ENCODE measurements around the gene LILRB3. TPM values are rescaled to one million over a fixed set of nuclear protein-coding genes. Genes with fewer than 3 reads are reported as not detected.
A peak's percentile ranks its signal among the peaks of the same experiment; 100 is the strongest.

The LILRB3 gene
- total and polyA plus RNA-seq, 12 donors, result 0.22 to 56.2 (median 10.9) TPM

GRCh38 chr19:54169149-54169740 is 53.6 kb downstream of the LILRB3 start:
- DNase-seq, result no peak

GRCh38 chr19:54168174-54168917 is 54.5 kb downstream of the LILRB3 start:
- Histone ChIP-seq H3K4me1 (replicated peaks in 1 of 2) (peaks cover 6 to 13% of the 10 kb centered on the region in 2 donors), H3K36me3 (replicated peaks in 1 of 2) (no peaks in the 10 kb centered on the region), H3K4me3 (no peak overlapping the region), H3K27ac (no peak overlapping the region), H3K9me3 (replicated peaks in 1 of 3) (no peaks in the 10 kb centered on the region), H3K27me3 (no peaks in the 10 kb centered on the region)
- intact Hi-C loops (cut with DNase I), result loop anchor here (2.0 to 5.0 kb wide), 2 partner anchors 62 to 64 kb away; no protein-coding TSS in a partner anchor
- WGBS, 4 donors, result 23 to 28% (median 26%) methylated on average over 19 to 25 of the region's 25 CpGs
- DNase-seq, result peak; percentile 88 to 97 (median 94)
- TF ChIP-seq CTCF (IDR thresholded peaks at IDR 0.05) (peak; percentile 71 to 91 (median 84)), POLR2A (IDR thresholded peaks at IDR 0.05) (no peak)

More at GRCh38 chr19:54169149-54169740, 53.6 kb downstream of the LILRB3 start:
- H3K36me3 ChIP-seq (replicated peaks in 1 of 2), result no peaks in the 10 kb centered on the region
- no peak overlapping the region for H3K27ac ChIP-seq
- H3K4me3 ChIP-seq, result no peak overlapping the region
- H3K9me3 ChIP-seq (replicated peaks in 1 of 3), result no peaks in the 10 kb centered on the region
- 79 to 85% (median 81%) methylated on average over 21 of the region's 21 CpGs for WGBS, 4 donors
- no peak for TF ChIP-seq CTCF (IDR thresholded peaks at IDR 0.05)
- no peak for TF ChIP-seq POLR2A (IDR thresholded peaks at IDR 0.05)
- intact Hi-C loops (cut with DNase I), result loop anchor here (2.0 to 5.0 kb wide), 2 partner anchors 62 to 63 kb away; no protein-coding TSS in a partner anchor
- no peaks in the 10 kb centered on the region for H3K27me3 ChIP-seq
- H3K4me1 ChIP-seq (replicated peaks in 1 of 2), result peaks cover 6 to 12% of the 10 kb centered on the region in 2 donors

Small RNA genes lying within 50 kb of the gene (small RNA-seq; reads per million reads assigned to genes)
- gene RNU6-1307P, result 0 reads per million in 2 donors

Other genes with a start within 250 kb of the LILRB3 start
- not detected for gene CACNG6, start 231.4 kb downstream of the LILRB3 start, total RNA-seq
- gene CACNG6, start 231.4 kb downstream of the LILRB3 start, polyA plus RNA-seq, result not detected
- under 1 TPM in 1 of 9 donors, not detected in 8; 0.83 TPM for gene VSTM1, start 159.1 kb downstream of the LILRB3 start, total RNA-seq
- gene VSTM1, start 159.1 kb downstream of the LILRB3 start, polyA plus RNA-seq, result not detected
- not detected for gene TARM1, start 141.6 kb downstream of the LILRB3 start, total RNA-seq
- gene TARM1, start 141.6 kb downstream of the LILRB3 start, polyA plus RNA-seq, result not detected
- 1 to 10 TPM in 6 of 9 donors, under 1 TPM in 2, not detected in 1; 0.11 to 6.6 (median 2.2) TPM for gene OSCAR, start 122.2 kb downstream of the LILRB3 start, total RNA-seq
- gene OSCAR, start 122.2 kb downstream of the LILRB3 start, polyA plus RNA-seq, result 1 to 10 TPM in 2 of 3 donors, under 1 TPM in 1; 0.55 to 6.0 (median 3.3) TPM
- gene NDUFA3, start 120.2 kb downstream of the LILRB3 start, total RNA-seq, result 100 to 1,000 TPM in 6 of 9 donors, 10 to 100 TPM in 3; 33.2 to 257 (median 150) TPM
- gene NDUFA3, start 120.2 kb downstream of the LILRB3 start, polyA plus RNA-seq, result 1,000 to 10,000 TPM in 2 of 3 donors, 100 to 1,000 TPM in 1; 237 to 1,730 (median 1,627) TPM
- 10 to 100 TPM; 19.5 to 28.0 (median 24.1) TPM for gene TFPT, start 107.3 kb downstream of the LILRB3 start, total RNA-seq
- 10 to 100 TPM; 11.4 to 58.6 (median 40.4) TPM for gene TFPT, start 107.3 kb downstream of the LILRB3 start, polyA plus RNA-seq
- 10 to 100 TPM; 36.1 to 72.5 (median 49.5) TPM for gene PRPF31, start 107.3 kb downstream of the LILRB3 start, total RNA-seq
- 10 to 100 TPM; 54.4 to 91.7 (median 74.6) TPM for gene PRPF31, start 107.3 kb downstream of the LILRB3 start, polyA plus RNA-seq
- 10 to 100 TPM in 8 of 9 donors, 1 to 10 TPM in 1; 8.3 to 61.0 (median 46.7) TPM for gene CNOT3, start 85.2 kb downstream of the LILRB3 start, total RNA-seq
- 10 to 100 TPM; 47.0 to 82.3 (median 66.6) TPM for gene CNOT3, start 85.2 kb downstream of the LILRB3 start, polyA plus RNA-seq
- gene LENG1, start 63.3 kb downstream of the LILRB3 start, total RNA-seq, result 10 to 100 TPM in 3 of 9 donors, 1 to 10 TPM in 6; 5.0 to 21.7 (median 9.5) TPM
- 10 to 100 TPM in 2 of 3 donors, 1 to 10 TPM in 1; 5.7 to 22.0 (median 14.8) TPM for gene LENG1, start 63.3 kb downstream of the LILRB3 start, polyA plus RNA-seq
- 10 to 100 TPM in 1 of 9 donors, 1 to 10 TPM in 6, under 1 TPM in 2; 0.55 to 18.2 (median 1.3) TPM for gene TMC4, start 49.8 kb downstream of the LILRB3 start, total RNA-seq
- 10 to 100 TPM in 1 of 3 donors, 1 to 10 TPM in 1, under 1 TPM in 1; 0.48 to 10.5 (median 1.5) TPM for gene TMC4, start 49.8 kb downstream of the LILRB3 start, polyA plus RNA-seq
- 100 to 1,000 TPM in 8 of 9 donors, 10 to 100 TPM in 1; 98.0 to 670 (median 413) TPM for gene MBOAT7, start 33.4 kb downstream of the LILRB3 start, total RNA-seq
- gene MBOAT7, start 33.4 kb downstream of the LILRB3 start, polyA plus RNA-seq, result 100 to 1,000 TPM; 130 to 190 (median 189) TPM
- gene TSEN34, start 31.7 kb downstream of the LILRB3 start, total RNA-seq, result 100 to 1,000 TPM in 5 of 9 donors, 10 to 100 TPM in 4; 52.6 to 201 (median 107) TPM
- gene TSEN34, start 31.7 kb downstream of the LILRB3 start, polyA plus RNA-seq, result 10 to 100 TPM; 21.5 to 41.2 (median 26.1) TPM
- 1,000 to 10,000 TPM in 8 of 9 donors, 100 to 1,000 TPM in 1; 928 to 2,677 (median 1,796) TPM for gene RPS9, start 22.1 kb downstream of the LILRB3 start, total RNA-seq
- 1,000 to 10,000 TPM in 2 of 3 donors, 100 to 1,000 TPM in 1; 545 to 3,006 (median 1,900) TPM for gene RPS9, start 22.1 kb downstream of the LILRB3 start, polyA plus RNA-seq
- gene LILRA6, start 19.8 kb upstream of the LILRB3 start, total RNA-seq, result 1 to 10 TPM in 7 of 9 donors, under 1 TPM in 2; 0.30 to 9.3 (median 5.4) TPM
- gene LILRA6, start 19.8 kb upstream of the LILRB3 start, polyA plus RNA-seq, result 1 to 10 TPM; 2.5 to 8.5 (median 3.9) TPM
- 10 to 100 TPM in 8 of 9 donors, 1 to 10 TPM in 1; 4.2 to 68.6 (median 37.2) TPM for gene LILRB5, start 34.3 kb upstream of the LILRB3 start, total RNA-seq
- 10 to 100 TPM in 2 of 3 donors, 1 to 10 TPM in 1; 9.8 to 23.0 (median 22.4) TPM for gene LILRB5, start 34.3 kb upstream of the LILRB3 start, polyA plus RNA-seq
- 10 to 100 TPM in 2 of 9 donors, 1 to 10 TPM in 5, under 1 TPM in 2; 0.50 to 14.7 (median 7.2) TPM for gene LILRB2, start 58.1 kb upstream of the LILRB3 start, total RNA-seq
- gene LILRB2, start 58.1 kb upstream of the LILRB3 start, polyA plus RNA-seq, result 10 to 100 TPM in 2 of 3 donors, 1 to 10 TPM in 1; 4.2 to 16.5 (median 10.7) TPM
- 1 to 10 TPM in 6 of 9 donors, under 1 TPM in 2, not detected in 1; 0.72 to 6.2 (median 3.0) TPM for gene LILRA5, start 90.2 kb upstream of the LILRB3 start, total RNA-seq
- gene LILRA5, start 90.2 kb upstream of the LILRB3 start, polyA plus RNA-seq, result 1 to 10 TPM; 1.9 to 3.1 (median 2.1) TPM
- 1 to 10 TPM in 1 of 9 donors, under 1 TPM in 4, not detected in 4; 0.06 to 1.3 (median 0.24) TPM for gene LILRA4, start 116.2 kb upstream of the LILRB3 start, total RNA-seq
- not detected for gene LILRA4, start 116.2 kb upstream of the LILRB3 start, polyA plus RNA-seq
- gene LAIR1, start 141.9 kb upstream of the LILRB3 start, total RNA-seq, result 10 to 100 TPM in 8 of 9 donors, 1 to 10 TPM in 1; 3.5 to 80.7 (median 49.4) TPM
- gene LAIR1, start 141.9 kb upstream of the LILRB3 start, polyA plus RNA-seq, result 10 to 100 TPM; 14.4 to 39.2 (median 21.6) TPM
- gene TTYH1, start 192.5 kb upstream of the LILRB3 start, total RNA-seq, result 1 to 10 TPM in 3 of 9 donors, under 1 TPM in 3, not detected in 3; 0.61 to 4.0 (median 1.2) TPM
- 1 to 10 TPM in 2 of 3 donors, not detected in 1; 1.6 to 1.7 TPM for gene TTYH1, start 192.5 kb upstream of the LILRB3 start, polyA plus RNA-seq
- 100 to 1,000 TPM in 4 of 9 donors, 10 to 100 TPM in 5; 21.7 to 207 (median 75.1) TPM for gene LENG8, start 226.2 kb upstream of the LILRB3 start, total RNA-seq
- 100 to 1,000 TPM in 2 of 3 donors, 10 to 100 TPM in 1; 17.4 to 725 (median 247) TPM for gene LENG8, start 226.2 kb upstream of the LILRB3 start, polyA plus RNA-seq
- gene LENG9, start 240.8 kb upstream of the LILRB3 start, total RNA-seq, result 10 to 100 TPM in 2 of 9 donors, 1 to 10 TPM in 7; 2.2 to 15.3 (median 8.2) TPM
- 1 to 10 TPM; 1.3 to 4.2 (median 3.1) TPM for gene LENG9, start 240.8 kb upstream of the LILRB3 start, polyA plus RNA-seq

All from adrenal gland (tissue), 12 donors.